CD14-positive monocyte (primary cell): ENCODE results near the gene TMEM14B. TPM values are rescaled to one million over a fixed set of nuclear protein-coding genes. Genes with fewer than 3 reads are reported as not detected.
"Not testable (repeated sequence)": the region's sequence is repeated elsewhere in the genome, so short reads cannot be mapped to it uniquely, and the experiment has no call there.

Experiments
- DNase-seq, 3 donors: peaks; one replicate each; pipeline ENCODE4 v3.0.0-alpha.2; 2011 to 2022
- H2AFZ ChIP-seq: 2 replicates; pipeline ENCODE4 v1.6.0; 2012; ENCODE audit warnings: mild to moderate bottlenecking, low read depth, low read length, inconsistent platforms; ENCODE audit not compliant: insufficient read depth, poor library complexity, severe bottlenecking
- H3K27ac ChIP-seq, 2 donors: 1 replicate in 1 of 2; 2 replicates in 1 of 2; pipeline ENCODE4 v1.5.1; 2012 to 2013; ENCODE audit warnings: low read length in 2 of 2, control low read depth in 1 of 2, inconsistent platforms in 1 of 2, low read depth in 1 of 2, mild to moderate bottlenecking in 1 of 2
- H3K27me3 ChIP-seq, 2 donors: one replicate each; pipeline versions ENCODE4 v1.6.0 to v1.6.1; 2011 to 2013; ENCODE audit warnings: low read length in 2 of 2; ENCODE audit not compliant: control insufficient read depth in 2 of 2, insufficient read depth in 2 of 2
- H3K36me3 ChIP-seq, 2 donors: replicated peaks in 1 of 2; 1 replicate in 1 of 2; 2 replicates in 1 of 2; pipeline versions ENCODE4 v1.5.1 to v1.6.1; 2012 to 2013; ENCODE audit warnings: low read length in 2 of 2, control low read depth in 1 of 2, inconsistent platforms in 1 of 2, mild to moderate bottlenecking in 1 of 2; ENCODE audit not compliant: insufficient read depth in 2 of 2, control insufficient read depth in 1 of 2
- H3K4me1 ChIP-seq, 2 donors: 1 replicate in 1 of 2; 2 replicates in 1 of 2; pipeline versions ENCODE4 v1.5.1 to v1.6.1; 2012 to 2013; ENCODE audit warnings: low read length in 2 of 2, control low read depth in 1 of 2, inconsistent platforms in 1 of 2, mild to moderate bottlenecking in 1 of 2, moderate library complexity in 1 of 2; ENCODE audit not compliant: insufficient read depth in 2 of 2, control insufficient read depth in 1 of 2
- H3K4me2 ChIP-seq: replicated peaks from 2 replicates; pipeline ENCODE3; 2012; ENCODE audit warnings: low read length, moderate library complexity, mild to moderate bottlenecking; ENCODE audit not compliant: poor library complexity, severe bottlenecking; ENCODE audit errors: extremely low read depth
- H3K4me3 ChIP-seq, 3 experiments: fragments of 200-600 bp in 1 of 3; sonication (generic) in 1 of 3; replicated peaks in 1 of 3; 1 replicate in 2 of 3; 2 replicates in 1 of 3; pipeline ENCODE4 v1.5.1; 2011 to 2013; ENCODE audit warnings: low read length in 3 of 3, mild to moderate bottlenecking in 3 of 3, control low read depth in 2 of 3, low read depth in 2 of 3, inconsistent platforms in 1 of 3, moderate library complexity in 1 of 3
- H3K79me2 ChIP-seq: 2 replicates; pipeline ENCODE4 v1.6.0; 2012; ENCODE audit warnings: mild to moderate bottlenecking, control low read depth, inconsistent platforms, low read length, moderate library complexity; ENCODE audit not compliant: insufficient read depth
- H3K9ac ChIP-seq: 2 replicates; pipeline ENCODE4 v1.6.0; 2017; ENCODE audit warnings: low read length, mild to moderate bottlenecking; ENCODE audit not compliant: insufficient read depth, poor library complexity, severe bottlenecking
- H3K9me3 ChIP-seq, 2 donors: replicated peaks in 1 of 2; 1 replicate in 1 of 2; 2 replicates in 1 of 2; pipeline versions ENCODE4 v1.5.1 to v1.6.1; 2012 to 2013; ENCODE audit warnings: low read length in 2 of 2, control low read depth in 1 of 2; ENCODE audit not compliant: control insufficient read depth in 1 of 2, insufficient read depth in 1 of 2
- H4K20me1 ChIP-seq: 2 replicates; pipeline ENCODE4 v1.6.0; 2012; ENCODE audit warnings: mild to moderate bottlenecking, low read length, control low read depth, moderate library complexity; ENCODE audit not compliant: insufficient read depth
- H3K27ac Mint-ChIP-seq, 7 donors: one replicate each; pipeline ENCODE4 v1.8.0; 2020; ENCODE audit warnings: mild to moderate bottlenecking in 7 of 7, mixed read lengths in 7 of 7, moderate library complexity in 6 of 7, inconsistent platforms in 2 of 7
- H3K27me3 Mint-ChIP-seq, 3 donors: one replicate each; pipeline ENCODE4 v1.8.0; 2021 to 2022; ENCODE audit warnings: low read depth in 3 of 3, mild to moderate bottlenecking in 3 of 3, mixed read lengths in 3 of 3, moderate library complexity in 3 of 3, inconsistent platforms in 1 of 3
- H3K36me3 Mint-ChIP-seq, 2 donors: one replicate each; pipeline ENCODE4 v1.8.0; 2020; ENCODE audit warnings: mixed read lengths in 2 of 2, inconsistent platforms in 1 of 2, mild to moderate bottlenecking in 1 of 2
- H3K4me1 Mint-ChIP-seq: one replicate; pipeline ENCODE4 v1.8.0; 2020; ENCODE audit warnings: mild to moderate bottlenecking, mixed read lengths
- H3K4me3 Mint-ChIP-seq, 2 donors: one replicate each; pipeline ENCODE4 v1.8.0; 2020; ENCODE audit warnings: mild to moderate bottlenecking in 2 of 2, mixed read lengths in 2 of 2, moderate library complexity in 1 of 2
- H3K9me3 Mint-ChIP-seq, 7 donors: one replicate each; pipeline ENCODE4 v1.8.0; 2020 to 2022; ENCODE audit warnings: mixed read lengths in 7 of 7, mild to moderate bottlenecking in 6 of 7, moderate library complexity in 6 of 7, inconsistent platforms in 2 of 7
- WGBS: methylation state at CpG from one replicate; pipeline ENCODE4 v1.1.5; 2013; ENCODE audit warnings: missing lambda C conversion rate; ENCODE audit not compliant: insufficient coverage; 5-methylcytosine and 5-hydroxymethylcytosine counted together
- intact Hi-C, 2 donors: fragments of 100-400 bp; cut with micrococcal nuclease; formaldehyde crosslinking; loops; one replicate each; pipeline versions ENCODE4 v1.15.0 to v1.15.1; 2023
- polyA plus RNA-seq, 3 donors: library from polyadenylated mRNA; depleted of rRNA in 1 of 3; unstranded in 2 of 3; stranded (reverse) in 1 of 3; fragments of 300-500 nt in 2 of 3; fragments of >200 nt in 1 of 3; fragmentation: Illumina TruSeq in 2 of 3; gene quantifications; 1 replicate in 2 of 3; 2 replicates in 1 of 3; pipeline ENCODE4 v1.2.3, GENCODE V29; 2012 to 2021
- TF ChIP-seq, protein P1 (sequence below): fragments of 200-600 bp; IDR thresholded peaks from one replicate; pipeline ENCODE4 v1.8.0; 2022; ENCODE audit warnings: antibody characterized with exemption, mild to moderate bottlenecking

TMEM14B gene
- polyA plus RNA-seq, 3 donors, result 38.8 to 185 (median 141) TPM

DNA sequence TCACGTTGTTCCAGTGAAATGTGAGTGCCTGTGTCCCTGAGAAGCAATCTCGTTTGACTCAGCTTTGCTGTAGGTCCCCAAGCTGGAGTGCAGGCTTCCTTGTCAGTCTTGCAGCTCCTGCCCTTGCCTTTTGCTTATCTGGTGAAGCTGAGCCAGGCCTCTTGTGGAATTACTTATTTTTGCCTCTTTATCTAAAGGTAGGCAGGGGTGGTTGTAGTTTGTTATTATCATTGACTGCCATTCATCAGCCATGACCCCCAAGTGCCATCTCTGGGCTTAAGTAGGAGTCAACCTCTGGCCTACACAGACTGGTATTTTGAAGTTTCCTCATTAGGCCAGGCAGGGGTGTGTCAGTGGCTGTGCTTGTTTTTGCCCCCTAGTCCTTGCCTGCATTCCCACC is 2.1 kb downstream of the TMEM14B start:
- intact Hi-C loops, result loop anchor here in 1 of 2 donors (5.0 kb wide), 1 partner anchor 52 kb away; no protein-coding TSS in a partner anchor
- Mint-ChIP-seq H3K9me3 (no peaks in the 10 kb centered on the region), H3K27ac (peak overlapping the region in 2 of 7 donors; percentile 2 to 9), H3K36me3 (peaks cover 43 to 51% of the 10 kb centered on the region in 2 donors), H3K4me1 (peaks cover 29% of the 10 kb centered on the region), H3K4me3 (no peak overlapping the region), H3K27me3 (peaks cover 0 to 2% (median 2%) of the 10 kb centered on the region in 3 donors)
- Histone ChIP-seq H3K36me3 (peaks cover 29 to 41% of the 10 kb centered on the region in 2 donors), H3K79me2 (peaks cover 53% of the 10 kb centered on the region), H3K27ac (peak overlapping the region in 1 of 2 donors; percentile 50), H3K4me2 (no peak overlapping the region), H4K20me1 (peaks cover 11% of the 10 kb centered on the region), H3K9ac (no peak overlapping the region), H3K4me3 (no peak overlapping the region), H3K4me1 (peaks cover 17 to 27% of the 10 kb centered on the region in 2 donors), H3K9me3 (no peaks in the 10 kb centered on the region), H2AFZ (no peak overlapping the region), H3K27me3 (no peaks in the 10 kb centered on the region)
- no peak for DNase-seq
- 95% methylated on average over 2 of the region's 2 CpGs for WGBS
- TF ChIP-seq, protein P1, sequence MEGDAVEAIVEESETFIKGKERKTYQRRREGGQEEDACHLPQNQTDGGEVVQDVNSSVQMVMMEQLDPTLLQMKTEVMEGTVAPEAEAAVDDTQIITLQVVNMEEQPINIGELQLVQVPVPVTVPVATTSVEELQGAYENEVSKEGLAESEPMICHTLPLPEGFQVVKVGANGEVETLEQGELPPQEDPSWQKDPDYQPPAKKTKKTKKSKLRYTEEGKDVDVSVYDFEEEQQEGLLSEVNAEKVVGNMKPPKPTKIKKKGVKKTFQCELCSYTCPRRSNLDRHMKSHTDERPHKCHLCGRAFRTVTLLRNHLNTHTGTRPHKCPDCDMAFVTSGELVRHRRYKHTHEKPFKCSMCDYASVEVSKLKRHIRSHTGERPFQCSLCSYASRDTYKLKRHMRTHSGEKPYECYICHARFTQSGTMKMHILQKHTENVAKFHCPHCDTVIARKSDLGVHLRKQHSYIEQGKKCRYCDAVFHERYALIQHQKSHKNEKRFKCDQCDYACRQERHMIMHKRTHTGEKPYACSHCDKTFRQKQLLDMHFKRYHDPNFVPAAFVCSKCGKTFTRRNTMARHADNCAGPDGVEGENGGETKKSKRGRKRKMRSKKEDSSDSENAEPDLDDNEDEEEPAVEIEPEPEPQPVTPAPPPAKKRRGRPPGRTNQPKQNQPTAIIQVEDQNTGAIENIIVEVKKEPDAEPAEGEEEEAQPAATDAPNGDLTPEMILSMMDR, result no peak

DNA sequence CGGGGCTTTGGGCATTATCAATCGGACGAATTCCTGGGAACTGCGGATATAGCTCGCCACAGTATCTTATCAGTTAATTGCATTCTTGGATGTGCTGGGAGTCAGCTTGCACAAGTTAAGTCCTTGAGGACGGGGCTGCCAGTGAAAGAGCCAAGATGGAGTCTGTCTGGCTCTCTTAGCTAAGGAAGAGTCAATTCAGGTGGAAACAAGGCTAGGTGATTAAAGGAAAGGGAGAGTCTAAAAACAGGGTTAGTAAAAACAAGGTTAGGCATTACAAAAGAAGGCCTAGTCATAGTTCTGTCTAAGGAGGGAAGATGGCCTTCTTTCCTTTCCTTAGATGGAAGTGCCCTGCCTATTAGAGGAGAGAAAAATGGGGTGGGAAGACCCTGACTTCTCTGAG is 3.0 kb downstream of the TMEM14B start:
- H2AFZ ChIP-seq, H3K9ac ChIP-seq, H3K4me2 ChIP-seq, H3K9me3 ChIP-seq, H3K9me3 Mint-ChIP-seq, H3K27me3 Mint-ChIP-seq, H3K4me3 ChIP-seq, H3K27ac ChIP-seq, DNase-seq, intact Hi-C loops, H3K27me3 ChIP-seq: not testable (repeated sequence)
- Histone ChIP-seq H3K79me2 (peaks cover 54% of the 10 kb centered on the region), H4K20me1 (peaks cover 17% of the 10 kb centered on the region), H3K4me1 (peaks cover 17 to 27% of the 10 kb centered on the region in 2 donors), H3K36me3 (peaks cover 36 to 49% of the 10 kb centered on the region in 2 donors)
- Mint-ChIP-seq H3K4me3 (peak overlapping the region in 1 of 2 donors; percentile 25), H3K27ac (peak overlapping the region in 1 of 7 donors; percentile 2), H3K36me3 (peaks cover 51 to 60% of the 10 kb centered on the region in 2 donors), H3K4me1 (peaks cover 29% of the 10 kb centered on the region)
- WGBS, result 100% methylated on average over 6 of the region's 6 CpGs

DNA sequence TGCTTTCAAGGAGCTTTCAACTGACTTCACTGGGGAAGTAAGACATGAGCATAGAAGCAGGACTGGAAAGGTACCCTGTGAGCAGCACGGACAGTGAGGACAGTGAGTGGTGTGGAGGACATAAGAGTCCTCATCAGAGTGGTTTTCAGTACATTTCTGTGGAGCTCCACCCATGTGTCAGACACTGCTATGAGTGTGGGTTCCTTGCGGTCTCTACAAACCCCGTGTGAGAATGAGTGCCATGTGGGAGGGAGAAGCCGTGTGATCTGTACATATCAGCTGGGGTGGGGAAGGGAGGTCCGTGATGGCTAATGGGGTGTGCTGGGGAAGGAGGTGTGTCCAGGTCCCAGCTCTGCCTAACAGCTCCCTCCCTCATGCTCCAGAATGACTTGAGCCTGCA is 4.2 kb downstream of the TMEM14B start:
- H3K4me2 ChIP-seq, H3K27ac ChIP-seq, H3K9ac ChIP-seq, H2AFZ ChIP-seq, H3K9me3 ChIP-seq, intact Hi-C loops, H3K27me3 Mint-ChIP-seq, H3K4me3 Mint-ChIP-seq, H3K9me3 Mint-ChIP-seq, H3K4me3 ChIP-seq, DNase-seq, H3K27me3 ChIP-seq: not testable (repeated sequence)
- H3K27ac Mint-ChIP-seq, result peak overlapping the region in 1 of 7 donors; percentile 46
- H3K4me1 ChIP-seq, result peaks cover 15 to 25% of the 10 kb centered on the region in 2 donors
- H3K79me2 ChIP-seq, result peaks cover 54% of the 10 kb centered on the region
- peaks cover 62 to 69% of the 10 kb centered on the region in 2 donors for H3K36me3 Mint-ChIP-seq
- peaks cover 27% of the 10 kb centered on the region for H3K4me1 Mint-ChIP-seq
- 100% methylated on average over 1 of the region's 5 CpGs for WGBS
- peaks cover 17% of the 10 kb centered on the region for H4K20me1 ChIP-seq
- peaks cover 44 to 61% of the 10 kb centered on the region in 2 donors for H3K36me3 ChIP-seq
